CD8-positive, alpha-beta memory T cell (primary cell): ENCODE results near the gene SHISA6. TPM values are rescaled to one million over a fixed set of nuclear protein-coding genes. Genes with fewer than 3 reads are reported as not detected.
"Not testable (repeated sequence)": the region's sequence is repeated elsewhere in the genome, so short reads cannot be mapped to it uniquely, and the experiment has no call there.

Experiments used
- CTCF ChIA-PET: fragments of 350-600 bp; sonication (Branson Sonifier 250); formaldehyde crosslinking; loops from one replicate; lab custom pipeline; 2021; ENCODE audit warnings: antibody characterized with exemption; lab: Charles Lee
- POLR2A ChIA-PET: fragments of 350-600 bp; sonication (Branson Sonifier 250); formaldehyde crosslinking; loops from one replicate; lab custom pipeline; 2021; ENCODE audit warnings: antibody characterized with exemption; lab: Charles Lee
- DNase-seq, 5 donors: peaks; one replicate each; pipeline versions ENCODE4 v3.0.0 to v3.0.0-alpha.2; 2020 to 2022; ENCODE audit warnings: mixed read lengths in 1 of 5
- H3K27ac ChIP-seq: one replicate; pipeline ENCODE4 v1.7.0; 2013; ENCODE audit warnings: low read depth, mild to moderate bottlenecking, low read length, moderate library complexity
- H3K27me3 ChIP-seq: 2 replicates; pipeline ENCODE4 v1.7.0; 2013; ENCODE audit warnings: low read length, mild to moderate bottlenecking; ENCODE audit not compliant: insufficient read depth, poor library complexity, severe bottlenecking
- H3K36me3 ChIP-seq: 2 replicates; pipeline ENCODE4 v1.7.0; 2013; ENCODE audit warnings: mild to moderate bottlenecking, low read length, moderate library complexity; ENCODE audit not compliant: insufficient read depth
- H3K4me1 ChIP-seq: 2 replicates; pipeline ENCODE4 v1.7.0; 2013; ENCODE audit warnings: mild to moderate bottlenecking, low read length, moderate library complexity; ENCODE audit not compliant: insufficient read depth
- H3K4me3 ChIP-seq: 2 replicates; pipeline ENCODE4 v1.7.0; 2013; ENCODE audit warnings: mild to moderate bottlenecking, low read length
- H3K9me3 ChIP-seq: 2 replicates; pipeline ENCODE4 v1.7.0; 2013; ENCODE audit warnings: mild to moderate bottlenecking, low read length
- H3K27ac Mint-ChIP-seq, 8 donors: one replicate each; pipeline ENCODE4 v1.8.0; 2020 to 2021; ENCODE audit warnings: mixed read lengths in 8 of 8, mild to moderate bottlenecking in 6 of 8, inconsistent platforms in 3 of 8, moderate library complexity in 3 of 8
- H3K27me3 Mint-ChIP-seq, 2 donors: one replicate each; pipeline ENCODE4 v1.8.0; 2020 to 2021; ENCODE audit warnings: mixed read lengths in 2 of 2, mild to moderate bottlenecking in 1 of 2, moderate library complexity in 1 of 2
- H3K36me3 Mint-ChIP-seq, 3 donors: one replicate each; pipeline ENCODE4 v1.8.0; 2020 to 2021; ENCODE audit warnings: mixed read lengths in 3 of 3, inconsistent platforms in 1 of 3, mild to moderate bottlenecking in 1 of 3
- H3K4me1 Mint-ChIP-seq, 3 donors: one replicate each; pipeline ENCODE4 v1.8.0; 2020 to 2021; ENCODE audit warnings: mixed read lengths in 3 of 3, inconsistent platforms in 1 of 3, mild to moderate bottlenecking in 1 of 3
- H3K4me3 Mint-ChIP-seq, 7 donors: one replicate each; pipeline ENCODE4 v1.8.0; 2020 to 2021; ENCODE audit warnings: mixed read lengths in 7 of 7, mild to moderate bottlenecking in 6 of 7, moderate library complexity in 4 of 7, inconsistent platforms in 2 of 7
- H3K9me3 Mint-ChIP-seq, 5 donors: one replicate each; pipeline ENCODE4 v1.8.0; 2020 to 2022; ENCODE audit warnings: mixed read lengths in 5 of 5, mild to moderate bottlenecking in 3 of 5, moderate library complexity in 2 of 5, inconsistent platforms in 1 of 5
- polyA plus RNA-seq: library from polyadenylated mRNA; unstranded; fragments of 300-500 nt; fragmentation: Illumina TruSeq; gene quantifications from one replicate; pipeline ENCODE4 v1.2.3, GENCODE V29; 2021
- total RNA-seq, 2 experiments: library from RNA; stranded (reverse); gene quantifications; one replicate each; pipeline ENCODE4 v1.2.3, GENCODE V29; 2021

SHISA6 gene
- total and polyA plus RNA-seq, 3 experiments from 2014 or later, result not detected

DNA sequence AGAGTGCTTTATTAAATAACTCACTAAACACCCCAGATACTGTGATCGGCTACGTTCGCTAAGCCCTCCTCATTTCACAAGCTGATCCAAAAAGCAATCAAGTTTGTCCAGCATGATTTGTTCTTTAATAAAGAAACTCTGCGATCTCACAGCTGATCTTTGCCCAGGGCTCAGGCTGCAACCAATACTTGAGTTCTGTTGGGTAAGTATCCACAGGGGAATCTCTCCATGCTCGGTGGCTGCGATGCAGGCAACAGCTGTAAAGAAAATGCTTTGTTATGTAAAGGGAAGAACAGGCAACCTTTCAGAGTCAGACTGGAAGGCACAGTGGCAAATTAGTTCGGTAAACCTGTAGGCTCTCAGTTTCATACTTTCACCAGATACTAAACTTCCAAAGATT, 67.5 kb downstream of the SHISA6 start:
- Mint-ChIP-seq H3K27ac (no peak overlapping the region), H3K36me3 (no peaks in the 10 kb centered on the region), H3K27me3 (peaks cover 0 to 5% of the 10 kb centered on the region in 2 donors), H3K9me3 (peaks cover 0 to 8% (median 3%) of the 10 kb centered on the region in 5 donors), H3K4me3 (no peak overlapping the region), H3K4me1 (no peaks in the 10 kb centered on the region)
- Histone ChIP-seq H3K9me3 (no peaks in the 10 kb centered on the region), H3K27ac (no peak overlapping the region), H3K36me3 (no peaks in the 10 kb centered on the region), H3K4me3 (no peak overlapping the region), H3K27me3 (no peaks in the 10 kb centered on the region), H3K4me1 (no peaks in the 10 kb centered on the region)
- POLR2A ChIA-PET, result no interaction called here
- no peak for DNase-seq
- CTCF ChIA-PET, result no interaction called here

DNA sequence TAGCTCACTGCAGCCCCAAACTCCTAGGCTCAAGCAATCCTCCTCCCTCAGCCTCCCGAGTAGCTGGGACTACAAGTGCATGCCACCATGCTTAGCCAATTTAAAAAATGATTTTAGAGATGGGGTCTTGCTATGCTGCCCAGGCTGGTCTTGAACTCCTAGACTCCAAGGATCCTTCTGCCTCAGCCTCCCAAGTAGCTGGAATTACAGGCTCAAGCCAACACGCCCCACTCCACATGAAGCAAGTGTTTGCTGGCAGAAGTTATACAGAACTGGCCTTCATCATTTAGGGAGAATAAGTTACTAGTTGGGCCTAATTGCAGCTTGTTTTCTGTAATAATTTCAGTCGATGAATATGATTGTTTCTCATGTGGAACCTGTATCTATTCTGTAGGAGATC, 68.0 kb downstream of the SHISA6 start:
- Mint-ChIP-seq H3K4me1 (no peaks in the 10 kb centered on the region), H3K9me3 (peaks cover 0 to 8% (median 3%) of the 10 kb centered on the region in 5 donors), H3K36me3 (no peaks in the 10 kb centered on the region), H3K27me3 (peaks cover 0 to 5% of the 10 kb centered on the region in 2 donors), H3K27ac (no peak overlapping the region), H3K4me3 (no peak overlapping the region)
- Histone ChIP-seq H3K9me3 (no peaks in the 10 kb centered on the region), H3K27ac (no peak overlapping the region), H3K4me3 (no peak overlapping the region), H3K27me3 (no peaks in the 10 kb centered on the region), H3K4me1 (no peaks in the 10 kb centered on the region), H3K36me3 (no peaks in the 10 kb centered on the region)
- POLR2A ChIA-PET, result no interaction called here
- CTCF ChIA-PET, result no interaction called here
- DNase-seq, result no peak

DNA sequence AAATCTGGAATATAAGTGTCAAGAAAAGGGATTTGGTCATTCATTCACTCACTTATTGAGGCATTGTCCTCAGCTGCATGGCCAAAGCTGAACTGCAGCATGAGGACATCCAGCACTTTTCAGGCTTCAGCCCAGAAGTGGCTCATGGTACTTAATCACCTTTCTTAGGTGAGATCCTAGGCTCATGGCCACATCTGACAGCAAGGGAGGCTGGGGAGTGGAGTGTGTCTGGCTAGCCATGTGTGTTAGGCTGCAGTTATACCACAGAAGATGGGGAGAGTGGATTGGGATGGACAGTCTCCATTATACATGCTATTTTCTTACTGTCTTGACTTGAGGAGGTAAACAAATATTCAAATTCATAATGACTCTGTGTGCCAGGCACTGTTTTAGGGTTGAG, 68.8 kb downstream of the SHISA6 start:
- Histone ChIP-seq H3K4me1 (no peaks in the 10 kb centered on the region), H3K9me3 (no peaks in the 10 kb centered on the region), H3K27me3 (no peaks in the 10 kb centered on the region), H3K27ac (no peak overlapping the region), H3K4me3 (no peak overlapping the region), H3K36me3 (no peaks in the 10 kb centered on the region)
- H3K27me3 Mint-ChIP-seq, result peaks cover 0 to 5% of the 10 kb centered on the region in 2 donors
- no peak overlapping the region for H3K27ac Mint-ChIP-seq
- DNase-seq, result no peak
- no peak overlapping the region for H3K4me3 Mint-ChIP-seq
- H3K36me3 Mint-ChIP-seq, result no peaks in the 10 kb centered on the region
- H3K4me1 Mint-ChIP-seq, result no peaks in the 10 kb centered on the region
- H3K9me3 Mint-ChIP-seq, result peaks cover 0 to 8% (median 3%) of the 10 kb centered on the region in 5 donors
- POLR2A ChIA-PET, result no interaction called here
- CTCF ChIA-PET, result no interaction called here

DNA sequence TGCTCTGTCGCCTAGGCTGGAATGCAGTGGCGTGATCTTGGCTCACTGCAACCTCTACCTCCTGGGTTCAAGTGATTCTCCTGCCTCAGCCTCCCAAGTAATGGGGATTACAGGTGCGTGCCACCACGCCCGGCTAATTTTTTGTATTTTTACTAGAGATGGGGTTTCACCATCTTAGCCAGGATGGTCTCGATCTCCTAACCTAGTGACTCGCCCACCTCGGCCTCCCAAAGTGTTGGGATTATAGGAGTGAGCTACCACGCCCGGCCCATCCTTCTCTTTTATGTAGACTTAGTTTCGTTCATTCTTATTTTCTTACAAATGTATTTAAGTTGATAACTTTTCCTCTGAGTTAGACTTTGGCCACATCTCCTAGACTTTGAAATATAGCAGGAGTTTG, 75.4 kb downstream of the SHISA6 start:
- CTCF ChIA-PET, result interaction anchor here (1.1 kb wide), 1 partner anchor 9 kb away, joined by 4 read pairs; no protein-coding TSS in a partner anchor
- H3K36me3 Mint-ChIP-seq, H3K36me3 ChIP-seq, H3K9me3 ChIP-seq, H3K9me3 Mint-ChIP-seq, H3K4me1 ChIP-seq, H3K4me3 ChIP-seq, H3K27me3 Mint-ChIP-seq, DNase-seq, POLR2A ChIA-PET, H3K27ac ChIP-seq, H3K4me3 Mint-ChIP-seq, H3K27ac Mint-ChIP-seq, H3K4me1 Mint-ChIP-seq, H3K27me3 ChIP-seq: not testable (repeated sequence)

DNA sequence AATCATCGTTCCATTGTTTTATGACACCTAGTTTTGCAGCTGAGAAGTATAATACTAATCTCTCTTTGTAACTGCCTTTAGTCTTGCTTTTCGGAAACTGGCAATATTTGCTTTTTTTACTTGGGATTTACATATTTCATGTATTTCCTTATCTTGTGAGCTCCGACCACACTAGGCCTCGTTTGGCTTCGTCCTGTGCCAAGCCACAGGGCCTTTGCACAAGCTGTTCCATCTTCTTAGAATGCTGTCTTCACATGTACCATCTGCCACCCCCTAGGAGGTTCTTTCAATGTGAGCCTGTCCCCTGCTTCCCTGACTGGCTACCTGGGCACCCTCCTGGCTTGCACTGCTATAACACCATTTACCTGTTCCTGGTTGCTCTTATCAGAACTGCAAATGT, 77.2 kb downstream of the SHISA6 start:
- CTCF ChIA-PET, result no interaction called here
- no peaks in the 10 kb centered on the region for H3K9me3 ChIP-seq
- H3K9me3 Mint-ChIP-seq, result peaks cover 0 to 4% (median 1%) of the 10 kb centered on the region in 5 donors
- no peak overlapping the region for H3K4me3 ChIP-seq
- peaks cover 0 to 1% of the 10 kb centered on the region in 2 donors for H3K27me3 Mint-ChIP-seq
- POLR2A ChIA-PET, result no interaction called here
- H3K4me3 Mint-ChIP-seq, result no peak overlapping the region
- no peaks in the 10 kb centered on the region for H3K36me3 Mint-ChIP-seq
- H3K27ac ChIP-seq, result no peak overlapping the region
- H3K27ac Mint-ChIP-seq, result no peak overlapping the region
- H3K36me3 ChIP-seq, result no peaks in the 10 kb centered on the region
- no peaks in the 10 kb centered on the region for H3K4me1 Mint-ChIP-seq
- no peaks in the 10 kb centered on the region for H3K27me3 ChIP-seq
- no peak for DNase-seq
- no peaks in the 10 kb centered on the region for H3K4me1 ChIP-seq

DNA sequence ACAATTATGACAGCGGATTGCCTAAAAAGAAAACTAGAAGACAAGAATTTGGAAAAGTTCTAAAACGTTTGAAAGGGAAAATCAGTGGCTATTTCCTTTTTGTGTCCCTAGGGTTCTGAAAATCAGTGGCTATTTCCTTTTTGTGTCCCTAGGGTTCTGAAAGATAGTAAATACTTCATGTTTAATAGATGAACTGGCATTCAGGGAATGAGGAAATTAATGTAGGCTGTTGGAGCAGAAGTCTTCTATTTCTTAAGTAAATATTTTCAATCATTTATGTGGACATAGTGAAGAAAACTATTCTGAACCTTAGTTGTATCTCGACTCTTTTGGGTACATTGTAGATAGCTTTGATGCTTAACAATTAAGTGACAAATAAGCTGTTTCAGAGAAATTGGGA, 78.9 kb downstream of the SHISA6 start:
- Histone ChIP-seq H3K4me1 (no peaks in the 10 kb centered on the region), H3K27me3 (no peaks in the 10 kb centered on the region), H3K27ac (no peak overlapping the region), H3K36me3 (no peaks in the 10 kb centered on the region), H3K4me3 (no peak overlapping the region), H3K9me3 (no peaks in the 10 kb centered on the region)
- H3K27ac Mint-ChIP-seq, result no peak overlapping the region
- DNase-seq, result no peak
- H3K36me3 Mint-ChIP-seq, result no peaks in the 10 kb centered on the region
- ChIA-PET CTCF (no interaction called here), POLR2A (no interaction called here)
- no peak overlapping the region for H3K4me3 Mint-ChIP-seq
- peaks cover 0 to 7% (median 3%) of the 10 kb centered on the region in 5 donors for H3K9me3 Mint-ChIP-seq
- H3K27me3 Mint-ChIP-seq, result peaks cover 0 to 1% of the 10 kb centered on the region in 2 donors
- H3K4me1 Mint-ChIP-seq, result no peaks in the 10 kb centered on the region

DNA sequence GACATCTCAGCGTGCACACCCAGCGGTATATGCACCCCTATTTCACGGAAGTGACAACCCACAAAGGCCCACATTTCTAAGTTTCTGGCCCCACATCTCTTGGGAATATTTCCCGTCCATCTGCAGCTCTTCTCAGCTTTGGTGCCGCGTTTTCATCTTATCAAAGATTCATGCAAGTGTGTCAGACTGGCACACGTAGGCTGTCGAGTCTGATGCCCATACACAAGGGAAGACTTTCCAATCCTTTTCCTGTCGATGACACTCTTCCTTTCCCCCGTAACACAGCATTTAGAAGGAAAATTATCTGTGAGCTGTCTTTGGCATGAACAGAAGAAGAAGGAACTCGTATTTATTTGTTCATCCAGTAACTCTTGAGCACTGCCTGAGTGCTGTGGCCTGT, 83.0 kb downstream of the SHISA6 start:
- no peak overlapping the region for H3K27ac Mint-ChIP-seq
- no peak overlapping the region for H3K4me3 ChIP-seq
- H3K27me3 ChIP-seq, result no peaks in the 10 kb centered on the region
- no peak for DNase-seq
- no peaks in the 10 kb centered on the region for H3K36me3 Mint-ChIP-seq
- H3K9me3 Mint-ChIP-seq, result peaks cover 0 to 7% (median 3%) of the 10 kb centered on the region in 5 donors
- H3K4me1 ChIP-seq, result no peaks in the 10 kb centered on the region
- CTCF ChIA-PET, result no interaction called here
- POLR2A ChIA-PET, result no interaction called here
- no peaks in the 10 kb centered on the region for H3K36me3 ChIP-seq
- no peak overlapping the region for H3K4me3 Mint-ChIP-seq
- no peak overlapping the region for H3K27ac ChIP-seq
- no peaks in the 10 kb centered on the region for H3K27me3 Mint-ChIP-seq
- no peaks in the 10 kb centered on the region for H3K9me3 ChIP-seq
- no peaks in the 10 kb centered on the region for H3K4me1 Mint-ChIP-seq

DNA sequence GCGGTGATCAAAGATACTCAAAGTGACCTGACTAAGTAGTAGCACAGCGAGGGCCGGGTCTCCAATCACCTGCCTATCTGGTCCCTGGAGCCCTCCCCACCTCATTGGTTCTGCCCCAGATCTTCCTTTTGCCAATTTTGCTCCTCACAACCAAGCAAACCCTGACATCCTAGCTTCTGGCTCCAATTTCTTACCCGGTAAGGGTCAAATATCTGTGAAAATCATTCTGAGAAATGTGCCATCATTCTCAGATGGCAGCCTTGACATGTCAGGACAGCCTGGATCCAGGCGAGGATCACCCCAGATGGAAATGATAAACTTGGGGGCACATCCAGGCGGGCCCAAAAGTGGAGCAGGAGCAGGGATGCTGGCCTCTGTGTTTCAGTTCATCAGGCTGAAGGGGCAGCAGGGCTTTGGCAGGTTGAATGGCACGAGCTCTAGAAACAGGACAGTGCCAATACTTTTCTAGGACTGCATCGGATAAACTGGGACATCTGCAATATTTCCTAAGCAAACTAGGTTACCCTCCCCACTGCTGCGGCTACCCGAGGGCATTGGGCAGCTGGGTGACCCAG, 83.9 kb downstream of the SHISA6 start:
- Histone ChIP-seq H3K9me3 (no peaks in the 10 kb centered on the region), H3K4me1 (no peaks in the 10 kb centered on the region), H3K27ac (no peak overlapping the region), H3K27me3 (no peaks in the 10 kb centered on the region), H3K36me3 (no peaks in the 10 kb centered on the region), H3K4me3 (no peak overlapping the region)
- Mint-ChIP-seq H3K27me3 (no peaks in the 10 kb centered on the region), H3K27ac (no peak overlapping the region), H3K4me1 (no peaks in the 10 kb centered on the region), H3K9me3 (peaks cover 0 to 7% (median 2%) of the 10 kb centered on the region in 5 donors), H3K36me3 (no peaks in the 10 kb centered on the region), H3K4me3 (no peak overlapping the region)
- POLR2A ChIA-PET, result no interaction called here
- CTCF ChIA-PET, result no interaction called here
- DNase-seq, result no peak
